NCI-H2107 (cell line): Measurements from ENCODE around the gene MAGI2.
A peak's percentile ranks its signal among the peaks of the same experiment; 100 is the strongest.

Experiments used
- DNase-seq: peaks from one replicate; lab custom pipeline; 2025; lab: John Stamatoyannopoulos, UW

MAGI2 gene

DNA sequence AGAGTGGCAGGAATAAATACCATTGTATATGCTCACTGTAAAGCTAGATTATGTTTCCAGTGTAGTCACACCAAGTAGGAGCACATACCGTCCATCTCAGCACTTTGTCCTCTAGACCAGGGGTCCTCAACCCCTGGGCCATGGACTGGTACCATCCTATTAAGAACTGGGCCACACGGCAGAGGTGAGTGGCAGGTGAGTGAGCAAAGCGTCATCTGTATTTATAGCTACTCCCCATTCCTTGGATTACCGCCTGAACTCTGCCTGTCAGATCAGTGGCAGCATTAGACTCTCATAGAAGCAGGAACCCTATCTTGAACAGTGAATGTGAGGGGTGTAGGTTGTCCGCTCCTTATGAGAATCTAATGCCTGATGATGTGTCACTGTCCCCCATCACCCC is 735.3 kb downstream of the MAGI2 start:
- no peak for DNase-seq

GRCh38 chr7:78716876-78717275 is 736.6 kb downstream of the MAGI2 start:
- no peak for DNase-seq

DNA sequence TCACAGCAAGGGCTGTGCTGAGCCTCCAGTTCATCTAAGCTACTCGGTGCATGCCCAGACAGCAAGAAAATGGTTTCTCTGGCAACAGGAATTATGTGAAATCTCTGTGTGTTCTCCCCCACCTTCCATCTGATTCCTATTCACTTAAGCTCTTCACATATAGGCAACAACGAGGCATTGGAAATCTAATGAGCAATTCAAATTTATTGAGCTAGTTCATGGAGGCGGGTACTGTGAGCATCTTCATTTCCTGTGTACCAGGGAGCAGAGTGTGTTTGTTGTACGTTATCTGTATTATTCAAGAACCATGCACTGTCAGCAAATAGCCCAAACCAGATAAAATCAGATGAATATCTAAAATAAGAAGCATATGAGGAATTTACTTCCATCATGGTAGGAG is 739.1 kb downstream of the MAGI2 start:
- no peak for DNase-seq

- no peak for DNase-seq
Measured at GRCh38 chr7:78712111-78712510, 741.4 kb downstream of the MAGI2 start.

DNA sequence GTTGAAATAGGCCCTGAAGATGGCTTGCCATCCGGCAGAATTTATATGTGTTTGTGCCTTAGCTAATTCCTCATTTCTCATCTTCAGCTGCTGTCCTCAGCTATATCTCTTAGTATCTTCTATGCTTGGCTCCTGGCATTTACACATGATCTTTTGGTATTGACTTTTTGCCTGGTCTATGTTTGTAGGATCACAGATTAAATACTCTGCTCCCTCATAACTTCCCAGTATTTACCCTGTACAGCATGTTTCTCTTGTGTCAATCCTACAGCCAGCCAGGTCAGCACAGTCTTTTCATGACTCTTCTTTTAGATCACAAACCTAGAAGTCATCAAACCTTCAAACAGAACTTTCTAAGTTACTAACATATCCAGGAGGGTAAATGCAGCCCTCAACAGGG is 743.8 kb downstream of the MAGI2 start:
- no peak for DNase-seq

DNA sequence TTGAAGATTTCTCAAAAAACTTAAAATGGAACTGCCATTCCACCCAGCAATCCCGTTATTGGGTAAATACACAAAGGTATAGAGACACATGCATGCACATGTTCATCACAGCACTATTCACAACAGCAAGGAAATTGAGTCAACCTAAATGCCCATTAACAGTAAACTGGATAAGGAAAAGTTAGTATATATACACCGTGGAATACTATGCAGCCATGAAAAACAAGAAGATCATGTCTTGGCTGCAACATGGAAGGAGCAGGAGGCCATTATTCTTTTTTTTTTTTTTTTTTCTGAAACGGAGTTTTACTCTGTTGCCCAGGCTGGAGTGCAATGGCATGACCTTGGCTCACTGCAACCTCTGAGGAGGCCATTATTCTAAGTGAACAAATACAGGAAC is 749.0 kb downstream of the MAGI2 start:
- no peak for DNase-seq

GRCh38 chr7:78703391-78703790 is 750.1 kb downstream of the MAGI2 start:
- no peak for DNase-seq

GRCh38 chr7:78702770-78703169 is 750.7 kb downstream of the MAGI2 start:
- no peak for DNase-seq

DNA sequence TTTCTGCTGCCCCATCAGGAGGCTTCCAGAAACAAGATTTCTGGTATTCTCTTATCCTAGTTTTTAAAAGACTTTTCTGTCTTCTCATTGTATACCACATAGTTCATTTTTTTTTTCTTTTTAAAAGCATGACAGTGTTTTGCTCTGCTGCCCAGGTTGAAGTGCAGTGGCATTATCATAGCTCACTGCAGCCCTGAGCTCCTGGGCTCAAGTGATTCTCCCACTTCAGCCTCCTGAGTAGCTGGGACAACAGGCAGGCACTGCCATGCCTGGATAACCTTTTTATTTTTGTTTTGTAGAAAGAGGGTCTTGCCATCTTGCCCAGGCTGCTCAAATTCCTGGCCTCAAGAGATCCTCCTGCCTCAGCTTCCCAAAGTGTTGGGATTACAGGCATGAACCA is 757.6 kb downstream of the MAGI2 start:
- DNase-seq = no peak

GRCh38 chr7:78691584-78691983 is 761.9 kb downstream of the MAGI2 start:
- DNase-seq = no peak

- no peak for DNase-seq
Measured at GRCh38 chr7:78690174-78690573, 763.3 kb downstream of the MAGI2 start.

- no peak for DNase-seq
Measured at GRCh38 chr7:78688376-78688775, 765.1 kb downstream of the MAGI2 start.

DNA sequence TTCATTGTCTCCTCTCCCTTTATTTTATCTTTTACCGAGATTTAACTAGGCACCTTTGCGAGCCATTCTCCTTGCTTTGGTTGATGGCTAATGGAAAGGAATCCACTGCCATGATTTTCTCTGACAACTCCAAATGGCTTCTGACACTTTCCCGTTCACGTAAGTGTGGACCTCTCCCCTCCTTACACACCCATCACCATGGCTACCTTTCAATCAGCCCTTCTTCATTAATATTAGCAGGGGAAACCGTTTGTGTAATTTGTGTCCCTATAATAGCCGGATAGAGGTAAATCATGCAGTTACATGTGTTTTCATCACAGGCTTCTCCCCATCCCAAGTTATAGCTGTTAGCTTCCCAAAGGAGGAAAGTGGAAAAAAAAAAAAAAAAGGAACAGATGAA is 767.3 kb downstream of the MAGI2 start:
- DNase-seq = no peak

DNA sequence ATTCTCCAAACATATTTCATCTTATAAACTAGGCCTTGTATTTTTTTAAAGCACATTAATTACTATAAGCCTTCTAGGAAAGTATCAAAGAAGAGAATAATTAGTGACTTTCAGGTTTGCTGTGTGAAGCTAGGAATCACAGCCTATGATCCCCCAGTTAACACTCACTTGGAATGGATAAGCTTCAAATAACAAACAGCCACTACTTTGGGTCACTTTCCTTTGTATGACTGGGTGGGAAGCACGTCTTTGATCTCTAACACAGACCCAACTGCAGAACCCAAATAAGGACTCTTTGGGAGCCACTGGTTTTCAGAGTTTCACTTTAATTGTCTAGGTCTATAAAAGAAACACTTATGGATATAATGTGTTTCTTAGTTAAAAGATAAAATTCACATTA is 769.3 kb downstream of the MAGI2 start:
- DNase-seq = no peak

- no peak for DNase-seq
Measured at GRCh38 chr7:78683566-78683965, 769.9 kb downstream of the MAGI2 start.

DNA sequence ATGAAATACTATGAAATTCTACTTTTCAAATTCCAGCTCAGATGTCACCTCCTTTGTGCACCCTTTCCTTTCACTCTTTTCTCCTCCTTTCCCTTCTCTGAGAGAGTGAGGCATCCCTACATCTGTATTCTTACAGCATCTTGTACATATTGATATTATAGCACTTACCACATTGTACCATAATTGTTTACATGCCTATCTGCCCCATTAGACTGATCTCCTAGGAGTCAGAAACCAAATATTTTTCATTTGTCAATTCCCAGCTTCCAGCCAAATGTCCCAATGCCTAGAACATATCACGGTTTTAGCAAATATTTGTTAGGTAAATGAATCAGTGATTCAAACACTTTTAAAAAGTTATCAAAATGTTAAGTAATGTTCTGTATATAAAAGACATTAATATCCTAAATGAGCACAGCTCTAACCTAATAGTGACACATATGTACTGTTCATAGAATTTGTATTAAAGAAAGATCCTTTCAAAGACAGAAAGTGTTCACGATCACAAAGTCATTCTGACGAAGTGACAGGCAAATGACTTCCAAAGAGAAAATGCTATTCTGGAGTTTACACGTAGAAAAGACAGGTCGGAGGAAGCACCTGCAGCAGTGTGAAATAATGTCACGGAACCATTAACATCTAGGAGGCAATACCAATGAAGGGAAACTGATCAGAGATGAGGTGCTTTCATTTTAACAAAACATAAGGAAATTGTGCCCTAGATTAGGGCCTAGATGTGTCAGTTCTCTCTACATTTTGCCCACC is 774.2 kb downstream of the MAGI2 start:
- DNase-seq = no peak

DNA sequence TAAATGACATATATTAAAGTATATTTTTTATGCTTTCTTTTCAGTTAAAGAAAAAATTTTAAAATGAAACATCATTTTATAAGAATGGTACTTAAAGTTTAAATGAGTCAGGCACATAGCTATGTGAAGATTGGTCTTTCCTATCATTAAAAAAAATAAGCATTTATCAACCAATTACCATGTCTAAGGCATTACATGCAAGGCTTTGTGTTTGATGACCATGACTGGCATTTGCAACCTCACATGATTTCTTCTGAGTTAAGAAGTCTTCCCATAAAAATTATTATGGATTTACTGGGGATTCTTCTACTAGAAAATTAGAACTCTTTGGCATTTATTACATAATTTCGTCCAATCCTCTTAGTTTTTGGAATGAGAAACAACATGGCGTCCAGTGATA is 776.1 kb downstream of the MAGI2 start:
- DNase-seq = no peak

DNA sequence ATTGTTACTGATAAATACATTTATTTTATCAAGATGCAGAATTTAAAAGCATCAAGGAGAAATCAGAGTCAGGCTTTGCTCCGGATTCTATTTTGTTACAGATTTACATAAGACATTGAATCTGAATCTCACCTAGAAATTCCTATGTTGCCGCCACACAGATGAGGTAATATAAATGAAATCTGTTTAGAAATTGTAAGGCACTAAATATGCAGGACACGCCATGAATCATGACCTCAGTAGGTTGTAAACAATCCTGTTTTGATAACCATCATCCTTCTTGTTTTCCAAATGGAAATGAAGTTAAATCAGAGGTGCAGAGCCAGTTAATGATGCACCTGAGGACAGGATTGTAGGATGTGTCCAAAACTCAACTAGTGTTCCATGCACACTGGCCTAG is 778.0 kb downstream of the MAGI2 start:
- no peak for DNase-seq

DNA sequence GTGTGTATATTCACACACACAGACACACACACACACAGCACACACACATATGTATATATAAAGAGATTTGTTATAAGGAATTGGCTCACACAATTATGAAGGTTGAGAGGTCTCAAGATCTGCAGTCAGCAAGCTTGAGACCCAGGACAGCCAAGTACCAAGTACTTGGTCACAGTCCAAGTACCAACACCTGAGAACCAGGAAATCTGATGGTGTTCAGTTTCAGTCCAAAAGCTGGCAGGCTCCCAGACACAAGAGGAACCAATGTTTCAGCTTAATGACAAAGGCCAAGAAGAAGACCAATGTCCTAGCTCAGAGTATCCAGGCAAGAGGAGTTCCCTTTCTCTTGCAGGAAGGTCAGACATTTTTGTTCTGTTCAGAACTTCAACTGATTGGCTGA is 780.2 kb downstream of the MAGI2 start:
- peak; percentile 22 for DNase-seq

DNA sequence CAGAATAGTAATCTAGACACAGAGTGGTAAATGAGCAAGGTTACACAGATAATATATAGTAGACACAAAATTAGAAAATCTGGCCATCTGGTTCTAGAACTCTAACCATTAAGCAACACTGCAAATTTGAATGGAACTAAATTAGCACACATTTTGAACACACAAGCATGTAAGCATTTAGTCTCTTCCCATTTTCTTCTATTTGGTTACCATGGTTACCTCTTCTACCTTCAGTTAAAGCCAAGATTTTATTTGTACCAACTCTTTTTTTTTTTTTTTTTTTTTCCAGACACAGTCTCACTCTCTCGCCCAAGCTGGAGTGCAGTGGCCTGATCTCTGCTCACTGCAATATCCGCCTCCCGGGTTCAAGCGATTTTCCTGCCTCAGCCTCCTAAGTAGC is 790.5 kb downstream of the MAGI2 start:
- DNase-seq = no peak

DNA sequence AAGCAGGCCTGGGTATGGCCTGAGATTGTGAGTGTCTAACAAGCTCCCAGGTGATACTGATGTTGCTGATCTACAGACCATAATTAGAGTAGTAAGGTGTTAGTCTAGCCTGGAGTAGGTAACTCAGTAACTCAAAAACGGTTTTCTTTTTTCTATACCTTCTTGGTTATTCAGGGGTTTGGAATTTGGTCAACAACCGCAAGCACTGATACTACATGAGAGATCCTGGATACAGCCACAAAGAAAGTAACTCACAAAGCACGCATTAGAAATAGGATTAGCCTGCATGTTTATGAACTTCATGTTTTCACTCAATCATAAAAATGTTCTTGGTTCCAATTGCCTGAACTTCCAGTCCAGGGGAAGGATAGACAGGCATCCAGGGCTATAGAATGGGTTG is 803.5 kb downstream of the MAGI2 start:
- DNase-seq = no peak

- DNase-seq = no peak
Measured at GRCh38 chr7:78649236-78649635, 804.2 kb downstream of the MAGI2 start.

- no peak for DNase-seq
Measured at GRCh38 chr7:78642751-78643150, 810.7 kb downstream of the MAGI2 start.

GRCh38 chr7:78638364-78638763 is 815.1 kb downstream of the MAGI2 start:
- no peak for DNase-seq

DNA sequence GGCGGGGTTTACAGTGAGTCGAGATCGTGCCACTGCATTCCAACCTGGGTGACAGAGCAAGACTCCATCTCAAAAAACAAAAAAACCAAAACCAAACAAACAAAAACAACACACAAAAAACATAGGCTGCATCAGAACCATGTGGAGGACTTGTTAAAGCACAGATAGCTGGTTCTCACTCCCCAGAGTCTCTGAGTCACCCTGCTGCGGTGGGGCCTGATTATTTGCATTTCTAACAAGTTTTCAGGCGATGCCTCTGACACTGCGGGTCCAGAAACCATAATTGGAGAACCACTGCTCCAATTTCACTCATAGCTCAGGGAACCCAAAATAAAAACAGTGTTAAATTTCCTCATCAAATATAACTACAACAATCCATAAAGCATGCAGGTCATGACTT is 816.7 kb downstream of the MAGI2 start:
- DNase-seq = no peak
